ENCODE measurements around the gene MCEE.

GRCh38 chr2:71129902-71130151, 202 bp downstream of the MCEE start:
- TF ChIP-seq CTCF (IDR thresholded peaks at IDR 0.05): no peak
- TF ChIP-seq POLR2A (IDR thresholded peaks at IDR 0.05): no peak
- no peak for TF ChIP-seq EP300 (IDR thresholded peaks at IDR 0.05)

All from ovary (tissue), 3 donors.